G401 (cell line): Measurements from ENCODE around the gene TMEM116. TPM values are rescaled to one million over a fixed set of nuclear protein-coding genes. Genes with fewer than 3 reads are reported as not detected.
"Not testable (repeated sequence)": the region's sequence is repeated elsewhere in the genome, so short reads cannot be mapped to it uniquely, and the experiment has no call there.

Source experiments
- DNase-seq: peaks from one replicate; pipeline ENCODE4 v3.0.0-alpha.2; 2015; ENCODE audit warnings: low spot score
- in situ Hi-C: cut with HindIII; loops from 2 replicates; pipeline ENCODE4 v1.10.0; 2016; ENCODE audit warnings: low sequenced_read_pairs, mixed read lengths
- total RNA-seq: library from RNA; depleted of rRNA; stranded (reverse); fragments of >200 nt; shearing (Covaris generic); gene quantifications from 2 replicates; pipeline ENCODE4 v1.2.3, GENCODE V29; 2014

TMEM116 gene
- total RNA-seq, 1 experiment from 2014 or later = 5.9 TPM

- DNase-seq = no peak
- in situ Hi-C loops = no loop called here
These were observed 1.3 kb downstream of the TMEM116 start for GRCh38 chr12:112011685-112012084.

GRCh38 chr12:112010415-112011344, 2.3 kb downstream of the TMEM116 start:
- DNase-seq = no peak
- in situ Hi-C loops = no loop called here

- DNase-seq, in situ Hi-C loops: not testable (repeated sequence)
These were observed 3.4 kb downstream of the TMEM116 start for GRCh38 chr12:112009596-112009995.

- in situ Hi-C loops = no loop called here
- no peak for DNase-seq
These were observed 4.0 kb downstream of the TMEM116 start for GRCh38 chr12:112008918-112009317.

GRCh38 chr12:112007945-112008344, 5.0 kb downstream of the TMEM116 start:
- DNase-seq = no peak
- in situ Hi-C loops = no loop called here

- in situ Hi-C loops = no loop called here
- no peak for DNase-seq
These were observed 7.3 kb downstream of the TMEM116 start for GRCh38 chr12:112005419-112006395.

GRCh38 chr12:112004041-112004440, 8.9 kb downstream of the TMEM116 start:
- no peak for DNase-seq
- in situ Hi-C loops = no loop called here

GRCh38 chr12:112001576-112001975, 11.4 kb downstream of the TMEM116 start:
- in situ Hi-C loops = no loop called here

GRCh38 chr12:112000820-112001219, 12.1 kb downstream of the TMEM116 start:
- DNase-seq = no peak
- in situ Hi-C loops = no loop called here

More at GRCh38 chr12:112001576-112001975, 11.4 kb downstream of the TMEM116 start:
- DNase-seq = no peak

- DNase-seq, in situ Hi-C loops: not testable (repeated sequence)
These were observed 13.8 kb downstream of the TMEM116 start for GRCh38 chr12:111999129-111999528.

- in situ Hi-C loops = no loop called here
- no peak for DNase-seq
These were observed 14.9 kb downstream of the TMEM116 start for GRCh38 chr12:111998015-111998414.

GRCh38 chr12:111997300-111997699, 15.7 kb downstream of the TMEM116 start:
- in situ Hi-C loops = no loop called here
- no peak for DNase-seq

- DNase-seq = no peak
- in situ Hi-C loops = no loop called here
These were observed 17.0 kb downstream of the TMEM116 start for GRCh38 chr12:111995782-111996480.

- in situ Hi-C loops, DNase-seq: not testable (repeated sequence)
These were observed 18.5 kb downstream of the TMEM116 start for GRCh38 chr12:111994211-111995111.

- DNase-seq = no peak
- in situ Hi-C loops = no loop called here
These were observed 19.4 kb downstream of the TMEM116 start for GRCh38 chr12:111993292-111994150.

GRCh38 chr12:111992464-111992863, 20.5 kb downstream of the TMEM116 start:
- no peak for DNase-seq
- in situ Hi-C loops = no loop called here

- no peak for DNase-seq
- in situ Hi-C loops = no loop called here
These were observed 21.0 kb downstream of the TMEM116 start for GRCh38 chr12:111991946-111992345.
